GM19023 (cell line): Measurements from ENCODE around the gene BTG2.
A peak's percentile ranks its signal among the peaks of the same experiment; 100 is the strongest.
"Not testable (repeated sequence)": the region's sequence is repeated elsewhere in the genome, so short reads cannot be mapped to it uniquely, and the experiment has no call there.

ENCODE experiments used
- ATAC-seq: cut with Tn5 transposase; IDR thresholded peaks from one replicate; pipeline ENCODE4 v1.9.1; 2021; ENCODE audit warnings: mild to moderate bottlenecking, moderate library complexity; ENCODE audit not compliant: unreplicated experiment

BTG2 gene

GRCh38 chr1:203311368-203312301 is 6.3 kb downstream of the BTG2 start:
- ATAC-seq, result no peak

GRCh38 chr1:203314025-203314759 is 8.9 kb downstream of the BTG2 start:
- ATAC-seq, result not testable (repeated sequence)

- ATAC-seq, result no peak
Measured at GRCh38 chr1:203316626-203317093, 11.3 kb downstream of the BTG2 start.

- no peak for ATAC-seq
Measured at GRCh38 chr1:203317429-203318228, 12.3 kb downstream of the BTG2 start.

GRCh38 chr1:203318229-203318517 is 12.9 kb downstream of the BTG2 start:
- ATAC-seq, result no peak

GRCh38 chr1:203320591-203321272 is 15.4 kb downstream of the BTG2 start:
- ATAC-seq, result peak; percentile 70

- ATAC-seq, result no peak
Measured at GRCh38 chr1:203321273-203322052, 16.1 kb downstream of the BTG2 start.

- no peak for ATAC-seq
Measured at GRCh38 chr1:203322500-203323179, 17.3 kb downstream of the BTG2 start.

- no peak for ATAC-seq
Measured at GRCh38 chr1:203323587-203323986, 18.3 kb downstream of the BTG2 start.

GRCh38 chr1:203324105-203325025 is 19.0 kb downstream of the BTG2 start:
- no peak for ATAC-seq

- no peak for ATAC-seq
Measured at GRCh38 chr1:203325026-203325417, 19.7 kb downstream of the BTG2 start.

- ATAC-seq, result no peak
Measured at GRCh38 chr1:203325418-203326091, 20.2 kb downstream of the BTG2 start.

GRCh38 chr1:203326830-203327683 is 21.7 kb downstream of the BTG2 start:
- peak; percentile 71 for ATAC-seq

- ATAC-seq, result peak; percentile 21
Measured at GRCh38 chr1:203327684-203328457, 22.6 kb downstream of the BTG2 start.

- ATAC-seq, result no peak
Measured at GRCh38 chr1:203328714-203329122, 23.4 kb downstream of the BTG2 start.

- no peak for ATAC-seq
Measured at GRCh38 chr1:203331224-203331623, 25.9 kb downstream of the BTG2 start.
